Esophagus (tissue), 2 donors: ENCODE results near the gene RICTOR. TPM values are rescaled to one million over a fixed set of nuclear protein-coding genes. Genes with fewer than 3 reads are reported as not detected.

Experiments used
- H3K27ac ChIP-seq, 2 donors: one replicate each; pipeline ENCODE4 v1.5.1; 2013; ENCODE audit warnings: low read depth in 2 of 2, mild to moderate bottlenecking in 2 of 2, inconsistent platforms in 1 of 2, low read length in 1 of 2, moderate library complexity in 1 of 2
- H3K27me3 ChIP-seq, 2 donors: one replicate each; pipeline ENCODE4 v1.6.1; 2013; ENCODE audit warnings: low read length in 2 of 2, control low read depth in 1 of 2, mild to moderate bottlenecking in 1 of 2; ENCODE audit not compliant: insufficient read depth in 2 of 2, control insufficient read depth in 1 of 2
- H3K36me3 ChIP-seq, 2 donors: one replicate each; pipeline ENCODE4 v1.6.1; 2013; ENCODE audit warnings: low read length in 1 of 2; ENCODE audit not compliant: control insufficient read depth in 2 of 2, insufficient read depth in 2 of 2
- H3K4me1 ChIP-seq, 2 donors: one replicate each; pipeline ENCODE4 v1.6.1; 2013; ENCODE audit warnings: low read length in 1 of 2; ENCODE audit not compliant: control insufficient read depth in 2 of 2, insufficient read depth in 2 of 2
- H3K4me3 ChIP-seq, 2 donors: one replicate each; pipeline ENCODE4 v1.5.1; 2013; ENCODE audit warnings: low read length in 2 of 2, mild to moderate bottlenecking in 2 of 2, low read depth in 1 of 2, moderate library complexity in 1 of 2
- H3K9me3 ChIP-seq, 2 donors: one replicate each; pipeline ENCODE4 v1.6.1; 2013; ENCODE audit warnings: mild to moderate bottlenecking in 2 of 2, low read depth in 1 of 2, low read length in 1 of 2, moderate library complexity in 1 of 2; ENCODE audit not compliant: control insufficient read depth in 2 of 2, insufficient read depth in 1 of 2
- WGBS, 2 donors: extraction: QIAGEN DNeasy Blood & Tissue Kit; methylation state at CpG; one replicate each; pipeline ENCODE4 v1.1.7; 2013; 5-methylcytosine and 5-hydroxymethylcytosine counted together
- polyA plus RNA-seq, 2 donors: library from polyadenylated mRNA; stranded (reverse); fragments of 200-250 nt; gene quantifications; one replicate each; pipeline ENCODE4 v1.2.3, GENCODE V29; 2013
- donor health status: healthy with polysubstance abuse.
- donor health status: Bipolar disorder and iron deficiency.

RICTOR gene
- polyA plus RNA-seq, 2 donors = 2.8 to 4.4 TPM

- Histone ChIP-seq H3K4me3 (no peak overlapping the region), H3K27me3 (no peaks in the 10 kb centered on the region), H3K36me3 (peaks cover 4 to 10% of the 10 kb centered on the region in 2 donors), H3K4me1 (no peaks in the 10 kb centered on the region), H3K27ac (no peak overlapping the region), H3K9me3 (no peaks in the 10 kb centered on the region)
- 95% methylated on average over 6 of the region's 6 CpGs for WGBS, 2 donors
These were observed 137.9 kb downstream of the RICTOR start for GRCh38 chr5:38936269-38936668.

GRCh38 chr5:38935437-38935836 lies 138.8 kb downstream of the RICTOR start:
- no peak overlapping the region for H3K27ac ChIP-seq
- H3K4me1 ChIP-seq = no peaks in the 10 kb centered on the region
- no peak overlapping the region for H3K4me3 ChIP-seq
- H3K36me3 ChIP-seq = peaks cover 4 to 12% of the 10 kb centered on the region in 2 donors
- H3K27me3 ChIP-seq = no peaks in the 10 kb centered on the region
- WGBS, 2 donors = 50 to 100% methylated on average over 1 of the region's 1 CpG
- H3K9me3 ChIP-seq = no peaks in the 10 kb centered on the region

- peaks cover 4 to 17% of the 10 kb centered on the region in 2 donors for H3K36me3 ChIP-seq
- no peak overlapping the region for H3K27ac ChIP-seq
- H3K4me3 ChIP-seq = no peak overlapping the region
- H3K9me3 ChIP-seq = no peaks in the 10 kb centered on the region
- H3K27me3 ChIP-seq = no peaks in the 10 kb centered on the region
- 82 to 89% methylated on average over 4 of the region's 4 CpGs for WGBS, 2 donors
- H3K4me1 ChIP-seq = no peaks in the 10 kb centered on the region
These were observed 141.3 kb downstream of the RICTOR start for GRCh38 chr5:38932854-38933408.

GRCh38 chr5:38931731-38932130 lies 142.5 kb downstream of the RICTOR start:
- Histone ChIP-seq H3K4me3 (no peak overlapping the region), H3K4me1 (no peaks in the 10 kb centered on the region), H3K36me3 (peaks cover 8 to 19% of the 10 kb centered on the region in 2 donors), H3K27ac (no peak overlapping the region), H3K9me3 (no peaks in the 10 kb centered on the region), H3K27me3 (no peaks in the 10 kb centered on the region)
- 81 to 84% methylated on average over 4 of the region's 4 CpGs for WGBS, 2 donors

GRCh38 chr5:38929838-38930237 lies 144.4 kb downstream of the RICTOR start:
- Histone ChIP-seq H3K36me3 (peaks cover 8 to 20% of the 10 kb centered on the region in 2 donors), H3K4me1 (no peaks in the 10 kb centered on the region), H3K27ac (no peak overlapping the region), H3K27me3 (no peaks in the 10 kb centered on the region), H3K4me3 (no peak overlapping the region), H3K9me3 (no peaks in the 10 kb centered on the region)
- 57 to 61% methylated on average over 2 of the region's 2 CpGs for WGBS, 2 donors

- WGBS, 2 donors = 81 to 84% methylated on average over 2 of the region's 2 CpGs
- Histone ChIP-seq H3K9me3 (no peaks in the 10 kb centered on the region), H3K36me3 (peaks cover 4 to 18% of the 10 kb centered on the region in 2 donors), H3K27ac (no peak overlapping the region), H3K27me3 (no peaks in the 10 kb centered on the region), H3K4me1 (no peaks in the 10 kb centered on the region), H3K4me3 (no peak overlapping the region)
These were observed 146.7 kb downstream of the RICTOR start for GRCh38 chr5:38927470-38927869.

GRCh38 chr5:38926121-38926520 lies 148.1 kb downstream of the RICTOR start:
- Histone ChIP-seq H3K27me3 (no peaks in the 10 kb centered on the region), H3K9me3 (no peaks in the 10 kb centered on the region), H3K4me3 (no peak overlapping the region), H3K36me3 (peaks cover 4 to 15% of the 10 kb centered on the region in 2 donors), H3K27ac (no peak overlapping the region), H3K4me1 (no peaks in the 10 kb centered on the region)
- WGBS, 2 donors = 83 to 84% methylated on average over 3 of the region's 3 CpGs

GRCh38 chr5:38925154-38925925 lies 148.9 kb downstream of the RICTOR start:
- H3K9me3 ChIP-seq = no peaks in the 10 kb centered on the region
- H3K27ac ChIP-seq = no peak overlapping the region
- H3K4me1 ChIP-seq = no peaks in the 10 kb centered on the region
- no peaks in the 10 kb centered on the region for H3K27me3 ChIP-seq
- no peak overlapping the region for H3K4me3 ChIP-seq
- 82 to 84% methylated on average over 6 of the region's 6 CpGs for WGBS, 2 donors
- peaks cover 4 to 15% of the 10 kb centered on the region in 2 donors for H3K36me3 ChIP-seq

- H3K9me3 ChIP-seq = no peaks in the 10 kb centered on the region
- peak overlapping the region; percentile 26 to 41 for H3K27ac ChIP-seq
- H3K36me3 ChIP-seq = peaks cover 4 to 17% of the 10 kb centered on the region in 2 donors
- no peaks in the 10 kb centered on the region for H3K27me3 ChIP-seq
- no peaks in the 10 kb centered on the region for H3K4me1 ChIP-seq
- 56 to 73% methylated on average over 3 of the region's 3 CpGs for WGBS, 2 donors
- no peak overlapping the region for H3K4me3 ChIP-seq
These were observed 150.3 kb downstream of the RICTOR start for GRCh38 chr5:38923661-38924451.
